Activated naive CD4-positive, alpha-beta T cell treated with anti-CD3 and anti-CD28 coated beads, Interleukin-2, amount 50 U/mL, for 24 hours (primary cell): ENCODE measurements around the gene NBAS.
"Not testable (repeated sequence)": the region's sequence is repeated elsewhere in the genome, so short reads cannot be mapped to it uniquely, and the experiment has no call there.

Experiments
- H3K27ac Mint-ChIP-seq: one replicate; pipeline ENCODE4 v1.8.0; 2021; ENCODE audit warnings: mild to moderate bottlenecking, mixed read lengths
- H3K27me3 Mint-ChIP-seq: one replicate; pipeline ENCODE4 v1.8.0; 2021; ENCODE audit warnings: mixed read lengths
- H3K36me3 Mint-ChIP-seq: one replicate; pipeline ENCODE4 v1.8.0; 2021; ENCODE audit warnings: mixed read lengths
- H3K4me1 Mint-ChIP-seq: one replicate; pipeline ENCODE4 v1.8.0; 2021; ENCODE audit warnings: mixed read lengths
- H3K4me3 Mint-ChIP-seq: one replicate; pipeline ENCODE4 v1.8.0; 2021; ENCODE audit warnings: mild to moderate bottlenecking, mixed read lengths
- H3K9me3 Mint-ChIP-seq: one replicate; pipeline ENCODE4 v1.8.0; 2021; ENCODE audit warnings: mixed read lengths

Gene NBAS

DNA sequence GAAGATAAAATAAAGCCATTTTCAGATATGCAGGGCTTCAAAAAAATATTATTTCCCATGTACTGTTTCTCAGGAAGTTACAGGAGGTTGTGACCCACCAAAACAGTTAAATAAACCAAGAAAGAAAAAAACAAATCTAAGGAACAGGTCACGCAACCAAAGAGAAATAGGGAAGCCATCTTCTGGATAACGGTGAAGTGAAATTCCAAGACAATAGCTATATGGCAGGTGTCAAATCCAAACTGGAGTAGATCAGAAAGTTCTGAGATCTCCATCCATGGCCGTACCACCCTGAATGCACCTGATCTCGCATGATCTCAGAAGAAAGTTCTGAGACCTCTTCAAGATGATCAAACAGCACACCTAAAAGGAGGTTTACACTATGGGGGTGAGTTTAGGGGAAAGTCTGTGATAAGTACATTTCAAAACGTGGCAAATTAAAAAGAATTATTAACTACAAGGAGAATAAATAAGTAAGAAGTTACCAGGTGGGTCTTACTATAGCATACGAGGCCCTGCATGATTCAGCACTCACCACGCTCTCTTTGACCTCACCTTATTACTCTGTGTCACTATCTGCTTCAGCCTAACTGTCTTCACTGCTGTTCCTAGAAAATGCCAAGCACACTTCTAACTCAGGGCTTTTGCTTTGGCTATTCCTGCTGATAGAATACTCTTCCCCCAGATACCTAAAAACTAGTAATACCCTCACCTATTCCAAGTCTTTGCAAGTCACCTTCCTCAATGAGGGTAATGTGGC lies 29.9 kb downstream of the NBAS start:
- Mint-ChIP-seq H3K9me3 (no peaks in the 10 kb centered on the region), H3K4me3 (no peak overlapping the region), H3K4me1 (no peaks in the 10 kb centered on the region), H3K27me3 (no peaks in the 10 kb centered on the region), H3K36me3 (peaks cover 27% of the 10 kb centered on the region), H3K27ac (no peak overlapping the region)

DNA sequence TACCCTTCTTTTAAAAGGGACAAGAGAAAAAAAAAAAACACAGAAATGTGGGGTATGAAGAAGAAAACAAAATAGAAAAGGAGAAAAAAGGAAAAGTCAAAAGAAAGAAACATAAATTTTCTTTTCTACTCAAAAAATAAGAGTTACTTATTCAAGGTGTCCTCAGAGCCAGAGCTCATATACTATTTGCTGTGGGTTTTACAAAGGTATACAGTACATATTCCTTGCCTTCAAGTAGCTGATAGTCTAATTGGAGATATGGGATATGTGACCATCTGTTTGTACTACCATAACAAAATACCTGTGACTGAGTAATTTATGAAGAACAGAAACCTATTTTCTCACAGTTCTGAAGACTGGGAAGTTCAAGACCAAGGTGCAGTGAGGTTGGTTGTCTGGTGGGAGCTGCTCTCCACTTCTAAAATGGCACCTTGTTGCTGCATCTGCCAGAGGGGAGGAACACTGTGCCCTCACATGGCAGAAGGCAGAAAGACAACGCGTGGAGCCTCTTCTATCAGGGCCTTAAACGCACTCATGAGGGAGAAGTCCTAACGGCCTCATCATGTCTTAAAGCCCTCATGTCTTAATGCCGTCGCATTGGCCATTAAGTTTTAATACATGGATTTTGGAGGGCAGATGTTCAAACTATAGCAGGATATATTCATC lies 33.9 kb downstream of the NBAS start:
- H3K27me3 Mint-ChIP-seq = no peaks in the 10 kb centered on the region

GRCh38 chr2:15521641-15522181 lies 39.4 kb downstream of the NBAS start:
- Mint-ChIP-seq H3K9me3 (no peaks in the 10 kb centered on the region), H3K36me3 (peaks cover 31% of the 10 kb centered on the region), H3K27ac (no peak overlapping the region), H3K4me3 (no peak overlapping the region), H3K4me1 (no peaks in the 10 kb centered on the region), H3K27me3 (no peaks in the 10 kb centered on the region)

More for the DNA sequence above, 33.9 kb downstream of the NBAS start:
- peaks cover 35% of the 10 kb centered on the region for H3K36me3 Mint-ChIP-seq
- no peak overlapping the region for H3K27ac Mint-ChIP-seq
- no peak overlapping the region for H3K4me3 Mint-ChIP-seq
- no peaks in the 10 kb centered on the region for H3K4me1 Mint-ChIP-seq
- no peaks in the 10 kb centered on the region for H3K9me3 Mint-ChIP-seq

DNA sequence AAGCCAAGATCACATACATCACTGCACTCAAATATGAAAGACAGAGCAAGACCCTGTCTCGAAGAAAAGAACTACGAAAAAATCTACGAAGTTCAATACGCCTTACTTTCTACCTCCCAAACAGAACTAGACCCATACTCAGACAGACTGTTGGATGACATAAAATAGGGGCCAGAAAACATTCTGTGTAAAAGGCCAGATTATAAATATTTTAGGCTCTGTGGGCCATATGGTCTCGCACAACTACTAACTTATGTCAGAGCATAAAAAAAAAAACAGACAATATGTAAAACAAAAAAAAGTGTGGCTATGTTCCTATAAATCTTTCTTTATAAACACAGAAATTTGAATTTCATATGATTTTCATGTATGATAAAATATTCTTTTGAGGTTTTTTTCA lies 40.8 kb downstream of the NBAS start:
- Mint-ChIP-seq H3K4me3 (no peak overlapping the region), H3K36me3 (peaks cover 31% of the 10 kb centered on the region), H3K27me3 (no peaks in the 10 kb centered on the region), H3K27ac (no peak overlapping the region), H3K4me1 (no peaks in the 10 kb centered on the region), H3K9me3 (no peaks in the 10 kb centered on the region)

GRCh38 chr2:15518759-15519158 lies 42.4 kb downstream of the NBAS start:
- not testable (repeated sequence) for H3K27ac Mint-ChIP-seq, H3K9me3 Mint-ChIP-seq, H3K4me3 Mint-ChIP-seq, H3K4me1 Mint-ChIP-seq, H3K27me3 Mint-ChIP-seq
- peaks cover 28% of the 10 kb centered on the region for H3K36me3 Mint-ChIP-seq

GRCh38 chr2:15517793-15518192 lies 43.3 kb downstream of the NBAS start:
- H3K36me3 Mint-ChIP-seq = peaks cover 32% of the 10 kb centered on the region
- no peaks in the 10 kb centered on the region for H3K4me1 Mint-ChIP-seq
- H3K4me3 Mint-ChIP-seq = no peak overlapping the region
- no peak overlapping the region for H3K27ac Mint-ChIP-seq
- H3K27me3 Mint-ChIP-seq = no peaks in the 10 kb centered on the region
- H3K9me3 Mint-ChIP-seq = no peaks in the 10 kb centered on the region

GRCh38 chr2:15511686-15512085 lies 49.4 kb downstream of the NBAS start:
- H3K27ac Mint-ChIP-seq = no peak overlapping the region
- peaks cover 31% of the 10 kb centered on the region for H3K36me3 Mint-ChIP-seq
- H3K4me3 Mint-ChIP-seq = no peak overlapping the region
- no peaks in the 10 kb centered on the region for H3K27me3 Mint-ChIP-seq
- H3K4me1 Mint-ChIP-seq = peaks cover 7% of the 10 kb centered on the region
- H3K9me3 Mint-ChIP-seq = no peaks in the 10 kb centered on the region

DNA sequence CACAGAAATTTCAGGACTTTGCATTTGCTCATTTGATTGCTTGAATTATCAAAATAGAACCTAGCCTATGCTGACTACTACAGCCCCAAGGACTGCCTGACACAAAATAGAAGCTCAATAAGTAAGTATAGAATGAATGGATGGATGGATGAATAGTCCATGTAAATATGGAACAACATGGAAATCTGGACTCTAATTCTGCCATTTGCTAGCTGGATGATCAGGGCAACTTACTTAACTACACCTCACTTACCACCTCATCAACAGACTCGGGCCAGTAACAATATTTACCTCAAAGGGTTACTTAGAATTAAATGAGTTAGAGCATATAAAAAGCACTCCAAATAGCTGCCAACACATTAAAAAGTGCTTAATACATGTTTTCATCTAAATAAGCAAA lies 50.6 kb downstream of the NBAS start:
- Mint-ChIP-seq H3K9me3 (no peaks in the 10 kb centered on the region), H3K36me3 (peaks cover 31% of the 10 kb centered on the region), H3K4me1 (peaks cover 18% of the 10 kb centered on the region), H3K4me3 (no peak overlapping the region), H3K27me3 (no peaks in the 10 kb centered on the region), H3K27ac (peak overlapping the region; percentile 69)

- Mint-ChIP-seq H3K4me1 (peaks cover 22% of the 10 kb centered on the region), H3K27me3 (no peaks in the 10 kb centered on the region), H3K27ac (peak overlapping the region; percentile 69), H3K9me3 (no peaks in the 10 kb centered on the region), H3K4me3 (no peak overlapping the region), H3K36me3 (peaks cover 32% of the 10 kb centered on the region)
These were observed 51.0 kb downstream of the NBAS start for GRCh38 chr2:15510131-15510530.

DNA sequence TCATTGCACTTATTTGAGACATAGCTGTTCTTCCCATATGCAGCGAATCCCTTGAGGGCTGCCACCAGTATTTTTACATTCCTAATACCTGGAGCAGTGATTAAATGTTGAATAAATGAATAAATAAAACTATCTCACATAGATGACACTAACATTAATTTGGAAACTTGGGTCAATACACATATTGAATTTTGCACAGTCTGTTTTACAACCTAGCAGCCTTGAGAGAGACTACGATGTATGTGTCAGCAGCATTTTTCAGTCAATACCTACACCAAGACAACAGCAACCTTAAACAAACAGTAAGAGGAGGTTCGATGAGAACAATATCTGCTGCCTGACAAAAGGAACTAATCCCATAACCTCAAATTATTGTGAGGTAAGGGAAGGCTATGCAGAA lies 53.4 kb downstream of the NBAS start:
- H3K4me1 Mint-ChIP-seq = peaks cover 26% of the 10 kb centered on the region
- no peaks in the 10 kb centered on the region for H3K27me3 Mint-ChIP-seq
- no peaks in the 10 kb centered on the region for H3K9me3 Mint-ChIP-seq
- peaks cover 36% of the 10 kb centered on the region for H3K36me3 Mint-ChIP-seq
- H3K4me3 Mint-ChIP-seq = no peak overlapping the region
- no peak overlapping the region for H3K27ac Mint-ChIP-seq

GRCh38 chr2:15507061-15507460 lies 54.1 kb downstream of the NBAS start:
- no peaks in the 10 kb centered on the region for H3K27me3 Mint-ChIP-seq
- peaks cover 26% of the 10 kb centered on the region for H3K4me1 Mint-ChIP-seq
- no peak overlapping the region for H3K4me3 Mint-ChIP-seq
- no peak overlapping the region for H3K27ac Mint-ChIP-seq
- H3K9me3 Mint-ChIP-seq = no peaks in the 10 kb centered on the region
- H3K36me3 Mint-ChIP-seq = peaks cover 41% of the 10 kb centered on the region

- Mint-ChIP-seq H3K27ac (no peak overlapping the region), H3K4me1 (peaks cover 26% of the 10 kb centered on the region), H3K36me3 (peaks cover 40% of the 10 kb centered on the region), H3K9me3 (no peaks in the 10 kb centered on the region), H3K27me3 (no peaks in the 10 kb centered on the region), H3K4me3 (no peak overlapping the region)
These were observed 54.8 kb downstream of the NBAS start for GRCh38 chr2:15506229-15506819.

DNA sequence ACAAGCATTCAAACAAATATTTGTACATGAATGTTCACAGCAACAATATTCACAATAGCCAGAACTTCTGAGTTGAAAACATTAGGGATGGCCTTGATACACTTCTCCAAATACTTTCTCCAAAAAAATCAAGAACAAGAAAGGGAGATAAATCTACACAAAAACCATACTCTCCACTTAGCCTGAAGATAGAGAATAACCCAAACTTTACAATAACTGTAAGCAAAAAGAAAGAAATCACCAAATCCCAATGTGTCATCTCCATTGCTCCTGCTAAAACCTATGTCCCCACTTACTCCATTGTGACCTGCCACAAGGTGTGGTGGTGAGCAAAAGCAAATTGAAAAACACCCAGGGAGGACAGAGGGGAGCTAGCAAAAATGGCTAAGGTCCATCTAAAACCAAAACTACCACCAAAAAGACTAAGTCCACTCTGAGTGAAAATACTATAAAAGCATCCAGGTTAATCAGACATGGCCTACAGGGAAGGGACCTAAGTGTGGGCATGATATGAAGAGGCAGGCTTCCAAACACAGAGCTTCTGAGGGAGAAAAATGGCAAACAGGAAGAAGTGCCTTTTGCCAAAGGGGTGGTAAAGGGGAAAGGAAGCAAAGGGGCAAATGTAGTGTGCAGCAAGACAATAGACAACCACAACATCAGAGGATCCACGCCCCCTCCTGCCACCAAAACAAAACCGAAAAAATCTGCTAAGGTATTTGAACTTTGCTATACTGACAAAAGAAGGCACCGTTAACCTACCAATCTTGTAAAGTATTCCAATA lies 56.1 kb downstream of the NBAS start:
- peaks cover 26% of the 10 kb centered on the region for H3K4me1 Mint-ChIP-seq
- no peaks in the 10 kb centered on the region for H3K27me3 Mint-ChIP-seq
- H3K36me3 Mint-ChIP-seq = peaks cover 31% of the 10 kb centered on the region
- peak overlapping the region; percentile 24 for H3K27ac Mint-ChIP-seq
- no peaks in the 10 kb centered on the region for H3K9me3 Mint-ChIP-seq
- no peak overlapping the region for H3K4me3 Mint-ChIP-seq

DNA sequence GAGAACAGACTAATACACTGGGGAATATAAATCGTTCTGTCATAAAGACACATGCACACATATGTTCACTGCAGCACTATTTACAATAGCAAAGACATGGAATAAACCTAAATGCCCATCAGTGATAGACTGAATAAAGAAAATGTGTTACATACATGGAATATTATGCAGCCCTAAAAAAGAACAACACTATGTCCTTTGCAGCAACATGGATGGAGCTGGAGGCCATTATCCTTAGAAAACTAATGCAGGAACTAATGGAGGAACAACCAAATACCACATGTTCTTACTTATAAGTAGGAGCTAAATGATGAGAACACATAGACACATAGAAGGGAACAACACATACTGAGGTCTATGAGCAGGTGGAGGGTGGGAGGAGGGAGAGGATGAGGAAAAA lies 61.9 kb downstream of the NBAS start:
- peaks cover 41% of the 10 kb centered on the region for H3K36me3 Mint-ChIP-seq
- not testable (repeated sequence) for H3K4me3 Mint-ChIP-seq, H3K9me3 Mint-ChIP-seq, H3K4me1 Mint-ChIP-seq, H3K27ac Mint-ChIP-seq, H3K27me3 Mint-ChIP-seq

- peaks cover 39% of the 10 kb centered on the region for H3K36me3 Mint-ChIP-seq
- no peaks in the 10 kb centered on the region for H3K9me3 Mint-ChIP-seq
- H3K4me3 Mint-ChIP-seq = no peak overlapping the region
- no peaks in the 10 kb centered on the region for H3K27me3 Mint-ChIP-seq
- no peak overlapping the region for H3K27ac Mint-ChIP-seq
- H3K4me1 Mint-ChIP-seq = no peaks in the 10 kb centered on the region
These were observed 62.6 kb downstream of the NBAS start for GRCh38 chr2:15498554-15498953.
